ENCODE measurements around the gene SYNGR4.

GRCh38 chr19:48348737-48349136 is 15.4 kb upstream of the SYNGR4 start:
- TF ChIP-seq CTCF (IDR thresholded peaks at IDR 0.05) = no peak
- no peak for TF ChIP-seq POLR2A (IDR thresholded peaks at IDR 0.05)
